DND-41 (cell line): ENCODE results near the gene TAS2R10.

Experiments
- ATAC-seq: fragments of 200-7000 bp; cut with Tn5 transposase; 3 replicates; pipeline ENCODE4 v1.9.1; 2021; ENCODE audit warnings: low read depth; ENCODE audit not compliant: insufficient read depth
- DNase-seq: peaks from one replicate; pipeline ENCODE4 v3.0.0-alpha.2; 2020
- H2AFZ ChIP-seq: 2 replicates; pipeline ENCODE4 v1.6.0; 2012; ENCODE audit warnings: low read depth, low read length
- H3K27ac ChIP-seq: 2 replicates; pipeline ENCODE4 v1.5.1; 2012; ENCODE audit warnings: low read length, inconsistent platforms
- H3K27me3 ChIP-seq: fragments of 200-600 bp; sonication (generic); 2 replicates; pipeline ENCODE4 v1.6.0; 2012; ENCODE audit warnings: low read length, mild to moderate bottlenecking, inconsistent platforms; ENCODE audit not compliant: insufficient read depth, poor library complexity
- H3K36me3 ChIP-seq: 2 replicates; pipeline ENCODE4 v1.5.1; 2012; ENCODE audit warnings: low read length, inconsistent platforms; ENCODE audit not compliant: insufficient read depth
- H3K4me1 ChIP-seq: 2 replicates; pipeline ENCODE4 v1.5.1; 2012; ENCODE audit warnings: mild to moderate bottlenecking, low read length; ENCODE audit not compliant: insufficient read depth
- H3K4me2 ChIP-seq: 2 replicates; pipeline ENCODE4 v1.6.0; 2012; ENCODE audit warnings: mild to moderate bottlenecking, moderate library complexity, low read length, inconsistent platforms; ENCODE audit not compliant: insufficient read depth
- H3K4me3 ChIP-seq, 2 experiments: fragments of 200-600 bp in 1 of 2; shearing (Covaris generic) in 1 of 2; 2 replicates each; pipeline ENCODE4 v1.5.1; 2012 to 2016; ENCODE audit warnings: inconsistent platforms in 2 of 2, low read length in 2 of 2, mild to moderate bottlenecking in 2 of 2, low read depth in 1 of 2, moderate library complexity in 1 of 2
- H3K79me2 ChIP-seq: 2 replicates; pipeline ENCODE4 v1.6.0; 2012; ENCODE audit warnings: low read length, inconsistent platforms; ENCODE audit not compliant: insufficient read depth
- H3K9ac ChIP-seq: 2 replicates; pipeline ENCODE4 v1.6.0; 2012; ENCODE audit warnings: low read depth, mild to moderate bottlenecking, inconsistent platforms, low read length, moderate library complexity
- H3K9me3 ChIP-seq: 2 replicates; pipeline ENCODE4 v1.5.1; 2012; ENCODE audit warnings: low read length, moderate library complexity, mild to moderate bottlenecking, inconsistent platforms; ENCODE audit not compliant: insufficient read depth, severe bottlenecking
- H4K20me1 ChIP-seq: 2 replicates; pipeline ENCODE4 v1.6.0; 2012; ENCODE audit warnings: low read length; ENCODE audit not compliant: insufficient read depth
- CTCF ChIP-seq: IDR thresholded peaks from 2 replicates; pipeline ENCODE4 v1.5.1; 2012; ENCODE audit warnings: borderline replicate concordance, low read length, moderate library complexity, mild to moderate bottlenecking; ENCODE audit not compliant: poor library complexity, severe bottlenecking; ENCODE audit errors: extremely low read depth
- EZH2 ChIP-seq: IDR thresholded peaks from 3 replicates; pipeline ENCODE4 v1.6.1; 2012; ENCODE audit warnings: borderline replicate concordance, low read depth, mild to moderate bottlenecking, moderate library complexity, low read length, inconsistent platforms; ENCODE audit not compliant: severe bottlenecking

The TAS2R10 gene

GRCh38 chr12:10847744-10848143, 21.6 kb upstream of the TAS2R10 start:
- Histone ChIP-seq H3K4me2 (no peak overlapping the region), H3K9ac (no peak overlapping the region), H3K4me3 (no peak overlapping the region), H4K20me1 (no peaks in the 10 kb centered on the region), H3K9me3 (no peaks in the 10 kb centered on the region), H3K27me3 (no peaks in the 10 kb centered on the region), H3K79me2 (no peaks in the 10 kb centered on the region), H2AFZ (no peak overlapping the region), H3K36me3 (peaks cover 19% of the 10 kb centered on the region; the same call in 1 of the 2 replicates), H3K27ac (no peak overlapping the region), H3K4me1 (peaks cover 18% of the 10 kb centered on the region)
- TF ChIP-seq CTCF (no peak), EZH2 (no peak)
- no peak for DNase-seq
- ATAC-seq, result no peak

DNA sequence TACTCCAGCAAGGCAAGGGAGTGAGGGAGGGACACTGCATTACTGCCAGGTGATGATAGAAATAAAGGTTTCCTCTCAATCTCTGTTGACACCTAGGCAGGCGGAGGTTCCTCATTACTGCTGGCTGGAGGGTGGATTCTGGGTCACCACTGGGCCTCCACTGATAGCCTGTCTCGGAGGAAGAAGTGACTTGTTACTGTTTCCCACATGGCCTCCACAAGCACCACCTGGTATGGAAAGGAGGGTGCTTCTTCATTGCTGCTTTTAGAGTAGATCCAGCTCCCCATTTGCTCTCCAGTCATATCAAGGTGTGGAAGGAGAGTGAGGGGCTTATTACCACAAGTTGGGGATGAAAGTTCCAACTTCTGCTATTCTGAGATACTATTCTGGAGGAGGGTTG, 16.7 kb upstream of the TAS2R10 start:
- DNase-seq, result no peak
- Histone ChIP-seq H3K79me2 (no peaks in the 10 kb centered on the region), H2AFZ (no peak overlapping the region), H3K36me3 (peaks cover 13% of the 10 kb centered on the region; the same call in 1 of the 2 replicates), H3K9ac (no peak overlapping the region), H3K27me3 (no peaks in the 10 kb centered on the region), H3K27ac (no peak overlapping the region), H3K4me1 (no peaks in the 10 kb centered on the region), H3K4me2 (no peak overlapping the region), H3K9me3 (no peaks in the 10 kb centered on the region), H3K4me3 (no peak overlapping the region), H4K20me1 (no peaks in the 10 kb centered on the region)
- ATAC-seq, result no peak
- TF ChIP-seq EZH2, result no peak
- TF ChIP-seq CTCF, result no peak

DNA sequence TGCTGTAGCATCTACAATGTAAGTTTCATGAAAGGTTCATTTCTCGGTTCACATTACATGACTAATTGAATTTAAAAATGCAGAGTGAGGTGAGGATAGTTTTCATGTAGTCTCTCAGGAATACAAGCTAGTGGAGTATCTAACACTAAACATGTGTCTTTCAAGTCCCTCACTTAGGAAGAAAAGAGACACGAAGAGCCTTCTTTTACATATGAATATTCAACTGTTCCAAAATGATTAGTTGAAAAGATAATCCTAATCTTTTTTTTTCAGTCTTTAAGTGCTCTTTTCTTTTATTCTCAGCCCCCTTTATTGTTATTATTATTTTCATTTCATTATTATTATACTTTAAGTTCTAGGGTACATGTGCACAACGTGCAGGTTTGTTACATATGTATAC, 12.3 kb upstream of the TAS2R10 start:
- H3K79me2 ChIP-seq, result no peaks in the 10 kb centered on the region
- DNase-seq (no peak), ATAC-seq (no peak)
- no peak overlapping the region for H3K4me2 ChIP-seq
- no peak for TF ChIP-seq EZH2
- no peak for TF ChIP-seq CTCF
- no peaks in the 10 kb centered on the region for H3K27me3 ChIP-seq
- no peaks in the 10 kb centered on the region for H3K9me3 ChIP-seq
- no peak overlapping the region for H3K27ac ChIP-seq
- H4K20me1 ChIP-seq, result no peaks in the 10 kb centered on the region
- no peaks in the 10 kb centered on the region for H3K4me1 ChIP-seq
- H3K9ac ChIP-seq, result no peak overlapping the region
- no peak overlapping the region for H2AFZ ChIP-seq
- no peak overlapping the region for H3K4me3 ChIP-seq
- H3K36me3 ChIP-seq, result peaks cover 5% of the 10 kb centered on the region; the same call in 1 of the 2 replicates

DNA sequence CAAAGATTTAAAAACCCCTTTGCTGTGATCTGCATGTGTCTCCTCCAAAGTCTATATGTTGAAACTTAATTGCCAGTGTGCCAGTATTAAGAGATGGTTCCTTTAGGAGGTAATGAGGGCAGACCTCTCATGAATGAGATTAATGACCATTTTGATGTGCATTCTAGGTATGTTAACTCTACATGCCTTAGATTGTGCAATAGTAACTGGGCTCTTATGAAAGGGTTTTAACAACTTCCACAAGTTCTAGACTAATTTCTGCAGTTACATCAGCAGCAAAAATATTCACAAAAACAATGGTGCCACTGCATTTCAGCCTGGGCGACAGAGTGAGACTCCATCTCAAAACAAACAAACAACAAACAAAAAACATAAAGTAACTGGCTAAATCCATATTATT, 3.8 kb upstream of the TAS2R10 start:
- Histone ChIP-seq H3K27me3 (no peaks in the 10 kb centered on the region), H3K36me3 (no peaks in the 10 kb centered on the region), H3K9me3 (no peaks in the 10 kb centered on the region), H2AFZ (no peak overlapping the region), H3K79me2 (no peaks in the 10 kb centered on the region), H3K4me3 (no peak overlapping the region), H4K20me1 (no peaks in the 10 kb centered on the region), H3K4me2 (no peak overlapping the region), H3K9ac (no peak overlapping the region), H3K4me1 (no peaks in the 10 kb centered on the region), H3K27ac (no peak overlapping the region)
- no peak for DNase-seq
- no peak for ATAC-seq
- no peak for TF ChIP-seq CTCF
- no peak for TF ChIP-seq EZH2
